IPS-18a (cell line): ENCODE data around the gene PRKCQ.

ENCODE experiments used
- H3K27ac ChIP-seq: one replicate; pipeline ENCODE4 v1.5.1; 2013; ENCODE audit warnings: low read length
- H3K27me3 ChIP-seq: one replicate; pipeline ENCODE4 v1.6.1; 2013; ENCODE audit warnings: mild to moderate bottlenecking, low read length; ENCODE audit not compliant: control insufficient read depth, insufficient read depth
- H3K36me3 ChIP-seq: one replicate; pipeline ENCODE4 v1.6.1; 2013; ENCODE audit warnings: low read depth, low read length; ENCODE audit not compliant: control insufficient read depth
- H3K4me1 ChIP-seq: one replicate; pipeline ENCODE4 v1.6.1; 2013; ENCODE audit warnings: low read depth, low read length; ENCODE audit not compliant: control insufficient read depth
- H3K4me3 ChIP-seq: one replicate; pipeline ENCODE4 v1.5.1; 2013; ENCODE audit warnings: low read length
- H3K9ac ChIP-seq: one replicate; pipeline ENCODE4 v1.6.1; 2013; ENCODE audit warnings: mild to moderate bottlenecking, low read length, moderate library complexity
- H3K9me3 ChIP-seq: one replicate; pipeline ENCODE4 v1.6.1; 2013; ENCODE audit warnings: low read depth, low read length; ENCODE audit not compliant: control insufficient read depth

The PRKCQ gene

GRCh38 chr10:6516281-6516928, 63.7 kb downstream of the PRKCQ start:
- Histone ChIP-seq H3K9ac (no peak overlapping the region), H3K27me3 (no peaks in the 10 kb centered on the region), H3K4me3 (no peak overlapping the region), H3K4me1 (no peaks in the 10 kb centered on the region), H3K27ac (no peak overlapping the region), H3K36me3 (no peaks in the 10 kb centered on the region), H3K9me3 (peaks cover 4% of the 10 kb centered on the region)

- H3K36me3 ChIP-seq, result no peaks in the 10 kb centered on the region
Measured at GRCh38 chr10:6514844-6515780, 65.0 kb downstream of the PRKCQ start.

GRCh38 chr10:6514180-6514579, 65.9 kb downstream of the PRKCQ start:
- Histone ChIP-seq H3K36me3 (no peaks in the 10 kb centered on the region), H3K9me3 (peaks cover 6% of the 10 kb centered on the region), H3K9ac (no peak overlapping the region), H3K27ac (no peak overlapping the region), H3K27me3 (no peaks in the 10 kb centered on the region), H3K4me1 (no peaks in the 10 kb centered on the region), H3K4me3 (no peak overlapping the region)

More at GRCh38 chr10:6514844-6515780, 65.0 kb downstream of the PRKCQ start:
- H3K27ac ChIP-seq, result no peak overlapping the region
- H3K4me1 ChIP-seq, result no peaks in the 10 kb centered on the region
- H3K9ac ChIP-seq, result no peak overlapping the region
- H3K27me3 ChIP-seq, result no peaks in the 10 kb centered on the region
- H3K4me3 ChIP-seq, result no peak overlapping the region
- H3K9me3 ChIP-seq, result peaks cover 6% of the 10 kb centered on the region

DNA sequence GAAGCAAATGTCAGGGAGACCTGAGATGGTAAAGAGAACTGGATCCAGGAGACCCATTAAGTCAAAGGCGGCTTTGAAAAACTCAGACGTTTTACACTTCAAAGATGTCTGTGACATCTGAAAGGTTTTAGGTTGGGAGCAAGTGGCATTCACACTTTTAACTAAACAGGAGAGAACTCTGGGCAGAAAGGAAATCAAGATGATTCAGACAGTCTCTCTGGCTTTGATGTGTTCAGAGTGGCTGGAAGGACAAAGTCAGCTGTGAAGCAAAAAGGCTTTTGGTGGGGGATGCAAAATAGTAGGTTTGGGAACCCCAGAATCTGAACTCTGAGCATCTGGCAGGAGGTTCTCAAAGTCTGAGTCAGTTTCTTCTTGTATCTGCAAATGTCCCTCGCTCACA, 66.6 kb downstream of the PRKCQ start:
- no peaks in the 10 kb centered on the region for H3K27me3 ChIP-seq
- no peak overlapping the region for H3K27ac ChIP-seq
- peaks cover 6% of the 10 kb centered on the region for H3K9me3 ChIP-seq
- H3K4me1 ChIP-seq, result no peaks in the 10 kb centered on the region
- no peak overlapping the region for H3K9ac ChIP-seq
- H3K36me3 ChIP-seq, result no peaks in the 10 kb centered on the region
- no peak overlapping the region for H3K4me3 ChIP-seq

GRCh38 chr10:6512182-6512581, 67.9 kb downstream of the PRKCQ start:
- H3K9me3 ChIP-seq, result peaks cover 6% of the 10 kb centered on the region
- H3K9ac ChIP-seq, result no peak overlapping the region
- H3K27me3 ChIP-seq, result no peaks in the 10 kb centered on the region
- H3K36me3 ChIP-seq, result no peaks in the 10 kb centered on the region
- no peak overlapping the region for H3K4me3 ChIP-seq
- H3K27ac ChIP-seq, result no peak overlapping the region
- H3K4me1 ChIP-seq, result no peaks in the 10 kb centered on the region

- Histone ChIP-seq H3K9me3 (peaks cover 6% of the 10 kb centered on the region), H3K27ac (no peak overlapping the region), H3K36me3 (no peaks in the 10 kb centered on the region), H3K4me3 (no peak overlapping the region), H3K4me1 (no peaks in the 10 kb centered on the region), H3K9ac (no peak overlapping the region), H3K27me3 (no peaks in the 10 kb centered on the region)
Measured at GRCh38 chr10:6511347-6511746, 68.7 kb downstream of the PRKCQ start.

- Histone ChIP-seq H3K4me3 (no peak overlapping the region), H3K36me3 (no peaks in the 10 kb centered on the region), H3K4me1 (no peaks in the 10 kb centered on the region)
Measured at GRCh38 chr10:6507311-6507710, 72.8 kb downstream of the PRKCQ start.

DNA sequence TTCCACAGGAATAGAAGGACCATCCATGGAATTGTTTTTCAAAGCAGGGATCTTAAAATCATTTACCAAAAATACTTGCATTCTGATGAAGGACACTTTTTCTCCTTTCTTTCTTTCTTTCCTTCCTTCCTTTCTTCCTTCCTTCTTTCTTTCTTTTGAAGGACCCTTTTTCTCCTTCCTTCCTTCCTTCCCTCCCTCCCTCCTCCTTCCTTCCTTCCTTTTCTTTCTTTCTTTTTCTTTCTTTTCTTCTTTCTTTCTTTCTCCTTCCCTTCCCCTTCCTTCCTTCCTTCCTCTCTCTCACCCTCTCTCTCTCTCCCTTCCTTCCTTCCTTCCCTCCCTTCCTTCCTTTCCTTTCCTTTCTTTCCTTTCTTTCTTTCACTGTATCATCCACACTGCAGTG, 74.8 kb downstream of the PRKCQ start:
- no peaks in the 10 kb centered on the region for H3K4me1 ChIP-seq
- H3K9ac ChIP-seq, result no peak overlapping the region
- no peaks in the 10 kb centered on the region for H3K36me3 ChIP-seq
- no peak overlapping the region for H3K27ac ChIP-seq
- H3K9me3 ChIP-seq, result no peaks in the 10 kb centered on the region
- no peaks in the 10 kb centered on the region for H3K27me3 ChIP-seq
- H3K4me3 ChIP-seq, result no peak overlapping the region

More at GRCh38 chr10:6507311-6507710, 72.8 kb downstream of the PRKCQ start:
- no peak overlapping the region for H3K9ac ChIP-seq
- H3K27me3 ChIP-seq, result no peaks in the 10 kb centered on the region
- peaks cover 6% of the 10 kb centered on the region for H3K9me3 ChIP-seq
- H3K27ac ChIP-seq, result no peak overlapping the region

DNA sequence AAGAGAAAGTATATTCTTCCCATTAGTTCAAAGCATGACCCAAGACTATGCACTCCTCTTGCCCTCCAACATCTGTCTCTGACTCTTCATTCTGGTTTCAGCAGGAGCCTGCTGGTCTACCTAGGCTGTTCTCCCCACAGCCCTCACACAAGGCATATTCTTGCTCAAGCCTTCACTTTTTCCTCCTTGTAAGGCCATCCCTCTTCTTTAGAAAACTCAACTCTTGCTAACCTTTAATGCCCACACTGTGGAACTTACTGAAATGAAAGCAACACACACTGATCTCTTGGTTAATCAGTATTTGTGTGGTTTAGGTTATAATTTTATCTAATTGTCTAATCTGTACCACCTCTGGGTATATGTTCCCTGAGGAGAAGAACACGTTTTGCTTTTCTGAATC, 75.8 kb downstream of the PRKCQ start:
- no peak overlapping the region for H3K27ac ChIP-seq
- H3K4me3 ChIP-seq, result no peak overlapping the region
- H3K27me3 ChIP-seq, result no peaks in the 10 kb centered on the region
- H3K9me3 ChIP-seq, result no peaks in the 10 kb centered on the region
- H3K9ac ChIP-seq, result no peak overlapping the region
- H3K36me3 ChIP-seq, result no peaks in the 10 kb centered on the region
- no peaks in the 10 kb centered on the region for H3K4me1 ChIP-seq

GRCh38 chr10:6503171-6503570, 76.9 kb downstream of the PRKCQ start:
- Histone ChIP-seq H3K4me1 (no peaks in the 10 kb centered on the region), H3K9me3 (no peaks in the 10 kb centered on the region), H3K27me3 (no peaks in the 10 kb centered on the region), H3K27ac (no peak overlapping the region), H3K9ac (no peak overlapping the region), H3K4me3 (no peak overlapping the region), H3K36me3 (no peaks in the 10 kb centered on the region)

DNA sequence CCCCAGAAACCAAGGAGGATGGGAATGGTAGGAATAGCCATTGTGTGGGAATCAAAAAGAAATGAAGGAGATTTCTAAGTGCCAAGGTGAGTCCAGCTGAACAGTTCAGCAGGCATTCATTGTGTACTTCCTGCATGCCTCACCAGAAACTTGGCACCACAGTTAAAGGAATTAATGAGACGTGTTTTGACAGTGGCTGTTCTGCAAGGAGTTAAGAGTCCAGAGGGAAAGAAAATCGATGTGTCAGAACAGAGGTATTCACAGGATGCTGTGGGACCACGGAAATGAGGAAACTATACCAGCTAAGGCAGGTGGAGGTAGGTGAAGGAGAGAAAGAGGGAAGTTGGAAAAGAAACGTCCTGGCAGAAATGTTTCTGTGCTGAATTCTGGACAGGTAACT, 78.1 kb downstream of the PRKCQ start:
- H3K9me3 ChIP-seq, result no peaks in the 10 kb centered on the region
- no peak overlapping the region for H3K9ac ChIP-seq
- no peaks in the 10 kb centered on the region for H3K4me1 ChIP-seq
- no peaks in the 10 kb centered on the region for H3K27me3 ChIP-seq
- no peak overlapping the region for H3K4me3 ChIP-seq
- H3K36me3 ChIP-seq, result no peaks in the 10 kb centered on the region
- no peak overlapping the region for H3K27ac ChIP-seq
